GM21723 (cell line): Measurements from ENCODE around the gene COL4A5.
"Not testable (repeated sequence)": the region's sequence is repeated elsewhere in the genome, so short reads cannot be mapped to it uniquely, and the experiment has no call there.

Experiments used
- ATAC-seq: cut with Tn5 transposase; IDR thresholded peaks from one replicate; pipeline ENCODE4 v1.9.1; 2021; ENCODE audit warnings: mild to moderate bottlenecking, moderate library complexity; ENCODE audit not compliant: unreplicated experiment

Gene COL4A5

DNA sequence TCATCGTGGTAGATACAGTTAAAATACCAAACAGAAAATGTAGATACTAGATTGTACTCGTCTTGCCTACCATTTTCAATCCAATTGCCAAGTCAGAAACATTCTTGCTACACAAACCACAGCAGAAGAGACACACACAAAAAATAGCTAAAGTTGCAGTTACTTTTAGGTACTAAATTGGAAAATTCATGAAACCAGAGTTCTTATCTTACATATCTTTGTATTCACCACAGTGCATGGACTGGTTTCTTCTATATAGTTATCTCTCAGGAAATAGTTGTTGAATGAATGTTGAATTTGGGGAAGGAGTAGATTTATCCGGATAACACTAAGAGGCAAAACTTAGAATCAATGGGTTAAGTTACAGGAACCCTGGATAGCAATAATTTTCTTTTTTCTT, 14.2 kb downstream of the COL4A5 start:
- no peak for ATAC-seq

- ATAC-seq = no peak
Measured at GRCh38 chrX:108456971-108457477, 17.4 kb downstream of the COL4A5 start.

DNA sequence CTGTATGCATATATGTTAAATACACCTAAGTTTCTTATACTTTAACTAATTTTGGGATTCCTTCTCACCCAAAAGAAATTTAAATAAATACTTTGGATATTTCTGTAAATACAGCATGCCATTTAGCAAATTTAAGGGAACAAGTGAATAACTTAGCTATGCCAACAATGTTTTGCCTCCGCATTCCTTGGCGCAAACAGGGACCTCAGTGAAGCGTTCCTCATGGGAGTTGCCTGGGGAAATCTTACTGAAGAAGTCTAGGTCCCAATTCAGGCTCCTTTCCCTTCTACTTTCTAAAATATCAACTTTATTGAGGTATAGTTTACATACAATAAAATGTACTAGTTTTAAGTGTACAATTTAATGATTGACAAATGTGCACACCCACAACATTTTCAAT, 25.0 kb downstream of the COL4A5 start:
- no peak for ATAC-seq

DNA sequence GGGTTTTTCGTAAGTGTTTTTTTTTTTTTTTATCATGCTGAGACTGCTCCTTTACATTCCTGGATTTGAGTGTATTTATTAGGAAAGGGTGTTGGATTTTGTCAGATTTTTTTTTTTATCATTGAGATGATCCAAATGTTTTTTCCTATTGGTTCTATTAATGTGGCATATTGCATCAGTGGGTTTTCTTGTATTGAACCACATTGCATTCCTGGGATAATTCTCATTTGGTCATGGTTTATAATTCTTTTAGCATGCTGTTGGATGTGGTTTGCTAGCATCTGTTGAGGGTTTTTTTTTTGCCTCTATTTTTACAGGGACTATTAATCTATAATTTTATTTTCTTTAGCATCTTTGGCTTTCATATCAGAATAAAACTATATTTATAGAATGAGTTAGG, 28.8 kb downstream of the COL4A5 start:
- no peak for ATAC-seq

DNA sequence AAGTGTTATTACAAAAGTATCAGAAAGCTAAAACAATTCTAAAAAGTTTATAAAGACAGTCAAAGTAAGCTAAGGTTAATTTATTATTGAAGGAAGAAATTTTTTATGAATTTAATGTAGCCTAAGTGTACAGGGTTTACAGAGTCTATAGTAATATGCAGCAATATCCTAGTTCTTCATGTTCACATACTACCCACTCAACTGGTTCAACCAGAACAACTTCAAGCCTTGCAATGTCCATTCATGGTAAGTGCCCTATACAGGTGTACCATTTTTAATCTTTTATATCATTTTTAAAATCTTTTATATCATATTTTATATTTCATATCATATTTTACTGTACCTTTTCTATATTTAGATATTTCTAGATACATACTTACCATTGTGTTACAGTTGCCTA, 34.3 kb downstream of the COL4A5 start:
- no peak for ATAC-seq

DNA sequence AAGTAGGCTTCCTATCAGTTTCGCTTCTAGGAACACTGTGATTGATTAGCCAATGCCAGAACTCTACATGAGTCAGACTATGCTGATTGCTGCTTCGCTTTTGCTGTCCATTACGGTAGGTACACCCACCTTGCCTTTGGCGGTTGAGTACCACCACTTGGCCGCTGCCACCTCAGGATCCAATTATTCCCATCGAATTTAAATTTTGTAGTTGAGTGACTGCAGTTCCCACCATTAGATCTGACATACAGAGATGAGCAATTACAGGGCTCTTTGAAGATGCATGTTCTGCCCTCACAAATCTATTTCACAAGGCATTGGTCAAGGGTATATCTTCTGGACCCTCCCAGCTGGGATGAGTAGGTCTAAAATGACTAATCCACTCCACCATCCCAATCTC, 41.9 kb downstream of the COL4A5 start:
- ATAC-seq = not testable (repeated sequence)

DNA sequence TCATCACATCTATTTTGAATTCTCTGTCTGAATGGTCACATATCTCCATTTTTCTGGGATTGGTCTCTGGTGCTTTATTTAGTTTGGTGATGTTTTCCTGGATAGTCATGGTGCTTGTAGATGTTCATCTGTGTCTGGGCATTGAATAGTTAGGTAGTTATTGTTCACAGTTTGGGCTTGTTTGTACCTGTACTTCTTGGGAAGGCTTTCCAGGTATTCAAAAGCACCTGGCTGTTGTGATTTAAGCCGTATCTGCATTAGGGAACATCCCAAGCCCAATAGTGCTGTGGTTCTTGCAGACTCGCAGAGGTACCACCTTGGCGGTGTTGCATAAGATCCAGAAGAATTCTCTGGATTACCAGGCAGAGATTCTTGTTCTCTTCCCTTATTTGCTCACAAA, 44.6 kb downstream of the COL4A5 start:
- ATAC-seq = no peak

DNA sequence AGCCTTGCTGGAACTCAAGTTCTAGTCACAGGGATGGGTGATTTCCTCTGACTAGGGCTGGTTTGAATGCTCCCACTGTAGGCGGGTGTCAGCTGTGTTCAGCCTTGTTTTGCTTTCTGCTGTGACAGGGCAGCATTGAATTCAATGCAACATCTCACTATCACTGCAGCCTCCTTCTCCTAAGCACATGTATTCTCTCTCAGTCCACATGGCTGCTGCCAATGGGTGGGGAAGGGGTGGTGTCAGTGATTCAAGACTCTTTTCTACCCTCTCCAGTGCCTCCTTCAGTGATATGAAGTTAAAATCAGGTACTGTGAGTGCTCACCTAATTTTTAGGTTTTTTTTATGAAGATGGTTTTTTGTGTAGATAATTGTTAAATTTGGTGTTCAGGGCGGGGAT, 46.3 kb downstream of the COL4A5 start:
- no peak for ATAC-seq

DNA sequence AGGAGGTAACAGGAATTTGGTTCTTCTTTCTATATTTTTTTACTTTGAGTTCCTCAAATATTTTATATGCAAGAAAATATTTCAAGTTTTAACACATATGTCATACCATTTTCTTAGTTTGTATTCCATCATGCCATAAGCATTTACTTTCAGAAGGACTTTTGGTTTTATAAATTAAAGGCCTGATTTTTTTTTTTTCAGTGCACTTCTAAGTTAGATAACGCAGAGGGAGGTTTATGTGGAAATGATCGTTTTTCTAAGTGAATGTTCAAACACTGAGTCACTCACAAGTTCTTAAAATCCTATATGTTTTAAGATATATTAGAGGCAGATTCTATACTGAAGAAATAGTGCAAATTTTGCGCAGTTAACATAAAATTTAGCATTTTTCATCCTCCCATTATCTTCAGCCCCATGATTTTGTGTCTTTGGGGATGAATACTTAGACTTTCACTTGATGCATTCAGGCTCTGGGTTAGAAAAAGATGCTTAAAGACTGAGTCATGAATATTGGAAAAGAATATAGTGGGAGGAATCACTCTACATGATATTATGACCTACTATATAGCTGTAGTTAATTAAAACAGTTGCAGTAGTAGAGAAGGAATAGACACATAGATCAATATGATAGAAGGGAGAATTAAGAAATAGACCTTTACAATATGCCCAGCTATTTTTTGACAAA, 54.9 kb downstream of the COL4A5 start:
- ATAC-seq = no peak

- no peak for ATAC-seq
Measured at GRCh38 chrX:108511721-108512120, 72.1 kb downstream of the COL4A5 start.

- ATAC-seq = no peak
Measured at GRCh38 chrX:108516184-108516583, 76.5 kb downstream of the COL4A5 start.

DNA sequence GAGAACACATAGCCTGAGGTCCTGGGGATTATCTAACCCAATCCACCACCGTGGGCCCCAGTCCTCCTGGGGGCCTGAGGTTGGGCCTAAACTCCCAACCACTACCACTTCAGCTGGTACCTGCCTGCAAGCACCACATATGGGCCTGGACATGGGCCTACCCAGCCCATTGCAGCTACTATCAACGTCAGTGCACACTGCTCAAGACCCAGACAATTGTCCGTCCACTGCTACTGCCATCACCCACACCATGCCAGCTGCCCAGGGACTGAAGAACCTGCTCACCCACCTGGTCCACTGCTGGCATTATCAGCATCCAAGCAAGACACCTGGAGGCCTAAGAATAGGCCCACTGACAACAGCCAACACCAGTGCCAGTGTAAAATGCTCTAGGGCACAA, 88.1 kb downstream of the COL4A5 start:
- ATAC-seq = no peak

DNA sequence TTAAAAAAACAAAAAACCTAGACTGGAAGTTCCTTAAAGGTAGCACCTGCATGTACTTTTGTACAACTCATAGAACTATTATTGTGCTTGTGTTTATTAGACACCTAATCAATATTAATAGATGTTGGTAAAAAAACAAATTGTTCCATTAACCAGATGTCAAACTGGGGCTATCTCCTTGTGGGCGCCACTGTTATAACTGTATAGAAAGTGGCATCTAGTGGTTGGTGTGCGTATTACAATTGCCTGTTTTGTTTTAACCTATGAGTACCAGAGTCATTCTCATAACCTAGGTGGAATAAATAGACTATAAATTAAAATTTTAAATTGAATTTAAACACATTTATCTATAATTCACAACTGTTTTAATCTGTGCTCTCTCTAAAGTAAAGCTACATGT, 97.4 kb downstream of the COL4A5 start:
- ATAC-seq = peak; percentile 94

DNA sequence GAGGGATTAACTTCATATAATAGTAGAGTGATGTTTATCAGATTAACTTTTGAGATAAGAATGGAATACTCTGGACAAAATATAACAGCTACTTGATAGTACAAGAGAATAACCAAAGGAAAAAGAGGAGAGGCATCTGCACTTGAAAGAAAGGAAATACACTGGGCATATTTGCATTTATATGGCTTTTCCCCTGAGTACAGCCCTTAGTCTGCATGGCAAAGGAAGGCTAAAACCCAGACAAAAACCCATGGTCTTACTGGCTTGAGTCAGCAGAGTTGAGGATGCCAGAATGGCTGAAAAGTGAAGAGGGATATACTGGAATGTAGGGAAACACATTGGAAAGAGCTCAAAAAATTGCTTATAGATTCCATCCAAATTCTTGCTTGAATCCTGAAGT, 101.6 kb downstream of the COL4A5 start:
- no peak for ATAC-seq

- no peak for ATAC-seq
Measured at GRCh38 chrX:108557580-108557979, 117.9 kb downstream of the COL4A5 start.

DNA sequence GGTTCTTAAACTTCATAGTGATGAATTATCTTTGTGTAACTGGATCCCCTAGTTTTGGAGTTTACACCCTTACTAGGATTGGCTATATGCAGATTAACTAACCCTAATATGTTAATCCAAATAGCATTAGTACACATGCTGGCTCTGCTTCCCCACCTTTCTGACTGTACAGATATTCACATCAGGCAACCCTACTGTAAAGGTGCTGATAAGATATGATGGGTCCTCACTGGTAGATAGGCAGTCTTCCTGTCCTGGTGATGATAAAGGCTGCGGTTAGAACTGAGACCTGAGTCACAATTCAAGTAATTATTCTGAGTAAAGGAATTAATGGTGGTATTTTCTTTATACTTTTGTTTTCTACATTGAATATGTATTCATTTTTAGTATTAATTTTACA, 118.6 kb downstream of the COL4A5 start:
- no peak for ATAC-seq

DNA sequence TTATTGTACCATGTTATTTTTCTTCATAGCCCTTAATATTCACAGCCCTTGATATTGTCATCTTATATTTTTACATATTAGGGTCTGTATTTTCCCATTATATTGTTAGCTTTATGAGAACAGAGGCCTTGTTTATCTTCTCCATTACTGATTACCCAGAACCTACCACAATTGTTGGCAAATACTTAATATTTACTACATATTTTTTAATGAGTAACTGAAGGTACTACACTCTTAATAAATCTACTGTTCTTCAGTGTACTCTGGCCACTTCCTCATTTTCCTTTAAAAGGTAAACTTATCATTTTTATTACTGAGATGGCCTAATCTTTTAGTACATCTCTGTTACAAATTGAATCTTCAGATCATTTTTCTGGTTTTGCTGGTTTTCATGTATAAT, 133.5 kb downstream of the COL4A5 start:
- no peak for ATAC-seq

DNA sequence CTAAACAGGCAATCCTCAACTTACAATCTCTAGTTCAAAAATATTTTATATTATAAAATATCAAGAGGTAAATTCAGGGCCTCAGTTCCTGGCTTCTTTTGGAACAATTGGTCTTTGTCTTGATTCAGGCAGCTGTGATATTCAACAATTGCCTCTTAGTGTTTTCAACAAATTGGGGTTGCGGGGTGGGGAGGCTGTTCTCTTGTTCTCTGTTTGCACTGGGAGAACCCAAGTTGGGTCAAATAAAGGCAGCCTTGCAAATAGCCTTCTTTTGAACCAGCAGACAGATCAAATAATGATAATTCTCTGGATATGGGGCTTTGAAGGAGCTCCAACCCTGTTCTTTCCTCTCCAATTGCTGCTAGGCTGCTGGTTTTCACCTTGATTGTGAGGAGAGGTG, 142.5 kb downstream of the COL4A5 start:
- no peak for ATAC-seq

DNA sequence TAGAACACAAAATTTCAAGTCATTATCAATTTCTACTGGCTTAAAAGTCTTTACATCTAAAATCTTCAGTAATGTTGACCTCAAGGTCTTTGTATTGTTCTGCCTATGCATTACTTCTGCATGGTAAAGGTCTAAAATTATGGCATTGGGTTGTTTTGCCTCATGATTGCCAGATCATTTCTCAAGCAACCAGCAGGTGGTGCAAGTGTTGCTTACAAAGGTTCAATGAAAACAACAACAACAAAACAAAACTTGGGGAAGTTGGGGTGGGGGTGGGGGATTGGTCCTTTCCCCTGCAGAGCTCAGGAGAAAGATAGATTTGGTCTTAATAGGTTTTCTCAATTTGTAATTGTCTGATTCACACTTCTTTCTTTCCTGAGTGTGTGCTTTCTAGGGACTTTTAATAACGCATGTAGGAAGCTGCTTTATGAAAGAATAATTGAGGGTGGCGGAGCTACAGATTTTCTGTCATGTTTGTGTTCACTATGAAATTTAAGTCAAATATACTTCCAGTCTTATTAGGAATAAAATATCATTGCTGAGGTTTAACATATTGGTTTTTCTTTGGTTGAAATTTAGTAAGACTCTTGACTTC, 145.1 kb downstream of the COL4A5 start:
- ATAC-seq = no peak

DNA sequence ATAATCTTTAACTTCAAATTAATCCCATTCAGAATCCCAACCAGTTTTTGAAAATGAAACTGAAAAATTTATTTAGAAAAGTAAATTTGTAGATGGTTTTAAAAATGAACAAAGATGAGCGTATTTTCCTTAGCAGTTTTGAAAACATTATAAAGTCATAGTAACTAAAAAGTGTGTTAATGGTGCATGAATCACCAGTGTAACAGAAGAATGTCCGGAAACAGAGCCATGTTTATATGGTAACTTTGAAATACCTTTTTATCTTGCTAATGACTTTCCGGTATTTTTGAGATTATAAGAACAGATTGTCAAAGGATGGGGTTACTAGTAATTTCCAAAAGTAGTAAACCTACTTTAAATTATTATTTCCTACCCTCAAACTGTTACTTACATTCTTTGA, 150.9 kb downstream of the COL4A5 start:
- no peak for ATAC-seq

- ATAC-seq = no peak
Measured at GRCh38 chrX:108601276-108601675, 161.6 kb downstream of the COL4A5 start.

DNA sequence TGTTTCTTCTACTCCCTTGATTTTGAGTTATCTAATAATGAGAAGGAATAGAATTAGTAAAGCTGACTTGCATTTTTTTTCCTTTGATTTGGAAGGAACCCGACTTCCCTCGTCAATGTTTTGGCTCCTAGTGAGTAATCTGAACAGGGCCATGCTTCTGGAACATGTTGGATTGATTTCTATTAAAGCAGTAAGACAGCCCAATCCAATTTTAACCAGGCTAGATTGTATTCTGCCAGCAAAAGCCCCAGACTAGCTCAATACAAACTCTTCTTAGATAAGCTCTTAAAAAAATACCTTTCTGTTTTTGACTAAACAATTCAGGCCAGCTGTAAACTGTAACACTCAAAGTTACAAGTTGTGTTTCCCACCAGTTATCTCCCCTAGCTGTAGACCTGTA, 170.5 kb downstream of the COL4A5 start:
- no peak for ATAC-seq

DNA sequence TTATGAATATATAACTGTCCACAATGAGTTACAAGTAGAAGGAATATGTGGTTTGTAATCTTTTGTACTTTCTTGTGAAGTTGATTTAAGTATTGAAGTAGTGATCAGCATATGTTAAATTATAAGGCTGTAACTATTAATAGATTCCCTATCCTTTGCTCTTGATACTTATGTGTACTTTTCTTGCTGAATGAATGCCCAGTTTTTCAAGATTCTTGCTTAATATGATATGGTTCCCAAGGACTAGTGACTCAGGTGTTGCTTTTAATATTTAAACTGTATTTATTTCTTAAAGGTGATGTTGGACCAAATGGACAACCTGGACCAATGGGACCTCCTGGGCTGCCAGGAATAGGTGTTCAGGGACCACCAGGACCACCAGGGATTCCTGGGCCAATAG, 175.0 kb downstream of the COL4A5 start:
- no peak for ATAC-seq
